Measurements from ENCODE around the gene COL8A1.

COL8A1 gene

GRCh38 chr3:99646107-99646435 lies 7.7 kb downstream of the COL8A1 start:
- ChIA-PET POLR2A (interaction anchor here (1.0 kb wide), 1 partner anchor 9 kb away, joined by 4 read pairs; no protein-coding TSS in a partner anchor), CTCF (interaction anchor here (0.7 to 0.9 kb wide), 2 partner anchors 28 to 40 kb away, joined by 3 read pairs; no protein-coding TSS in a partner anchor)
- TF ChIP-seq SP1 (IDR thresholded peaks at IDR 0.05) = no peak
- TF ChIP-seq SUZ12 (IDR thresholded peaks at IDR 0.05) = no peak
- TF ChIP-seq PKNOX1 (IDR thresholded peaks at IDR 0.05) = no peak
- TF ChIP-seq NFRKB (IDR thresholded peaks at IDR 0.05) = no peak
- no peak for TF ChIP-seq FOXK2 (IDR thresholded peaks at IDR 0.05)
- no peak for TF ChIP-seq L3MBTL2 (conservative IDR thresholded peaks at IDR 0.05)
- no peak for TF ChIP-seq TARDBP (IDR thresholded peaks at IDR 0.05)
- no peak for TF ChIP-seq ZNF384 (IDR thresholded peaks at IDR 0.05)
- no peak for TF ChIP-seq LEF1 (IDR thresholded peaks at IDR 0.05; ENCODE audit: borderline replicate concordance)
- DNase-seq (ENCODE audit: extremely low spot score) = no peak

GRCh38 chr3:99647081-99647480 lies 8.7 kb downstream of the COL8A1 start:
- POLR2A ChIA-PET = interaction anchor here (2.8 kb wide), 1 partner anchor 9 kb away, joined by 8 read pairs; the partner anchor contains the start of gene COL8A1
- CTCF ChIA-PET = interaction anchor here (2.1 kb wide), 1 partner anchor 9 kb away, joined by 8 read pairs; the partner anchor contains the start of gene COL8A1
- TF ChIP-seq ELF4 (IDR thresholded peaks at IDR 0.05) (no peak), ARNT (IDR thresholded peaks at IDR 0.05) (no peak), HDGF (IDR thresholded peaks at IDR 0.05; ENCODE audit: borderline replicate concordance) (no peak), L3MBTL2 (conservative IDR thresholded peaks at IDR 0.05) (no peak), TARDBP (IDR thresholded peaks at IDR 0.05) (no peak), FOXA1 (IDR thresholded peaks at IDR 0.05) (no peak), NFRKB (IDR thresholded peaks at IDR 0.05) (no peak), SP1 (IDR thresholded peaks at IDR 0.05) (no peak), BHLHE40 (IDR thresholded peaks at IDR 0.05; ENCODE audit: borderline replicate concordance) (no peak), FOXM1 (IDR thresholded peaks at IDR 0.05; ENCODE audit: borderline replicate concordance) (no peak), FOXK2 (IDR thresholded peaks at IDR 0.05) (no peak), LEF1 (IDR thresholded peaks at IDR 0.05; ENCODE audit: borderline replicate concordance) (no peak)
- DNase-seq (ENCODE audit: extremely low spot score) = no peak

DNA sequence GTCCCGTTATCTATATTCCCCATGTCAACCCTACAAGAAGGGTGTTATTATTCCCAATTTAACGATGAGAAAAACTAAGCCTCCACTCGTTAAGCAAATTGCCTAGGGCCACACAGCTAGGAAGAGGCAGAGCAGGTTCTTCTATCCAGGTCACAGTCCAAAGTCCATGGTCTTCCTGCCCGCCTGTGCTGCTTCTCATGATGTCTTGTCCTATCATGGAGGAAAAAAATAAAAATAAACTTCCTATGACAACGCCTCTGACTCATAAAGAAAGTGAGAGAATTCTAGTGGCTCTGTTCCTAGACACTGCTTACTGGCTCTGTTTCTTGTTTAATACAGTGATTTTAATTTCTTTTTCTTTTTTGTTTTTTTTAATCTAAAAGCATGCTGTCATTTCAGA lies 9.7 kb downstream of the COL8A1 start:
- POLR2A ChIA-PET = interaction anchor here (2.8 kb wide), 1 partner anchor 10 kb away, joined by 8 read pairs; the partner anchor contains the start of gene COL8A1
- TF ChIP-seq ELF4 (IDR thresholded peaks at IDR 0.05) (no peak), CTBP1 (IDR thresholded peaks at IDR 0.05; ENCODE audit: borderline replicate concordance) (no peak), LEF1 (IDR thresholded peaks at IDR 0.05; ENCODE audit: borderline replicate concordance) (no peak), HDGF (IDR thresholded peaks at IDR 0.05; ENCODE audit: borderline replicate concordance) (no peak), FOXM1 (IDR thresholded peaks at IDR 0.05; ENCODE audit: borderline replicate concordance) (no peak), PKNOX1 (IDR thresholded peaks at IDR 0.05) (no peak), FOXA1 (IDR thresholded peaks at IDR 0.05) (no peak), L3MBTL2 (conservative IDR thresholded peaks at IDR 0.05) (no peak), ARNT (IDR thresholded peaks at IDR 0.05) (no peak), FOXK2 (IDR thresholded peaks at IDR 0.05) (no peak), SP1 (IDR thresholded peaks at IDR 0.05) (no peak), BHLHE40 (IDR thresholded peaks at IDR 0.05; ENCODE audit: borderline replicate concordance) (no peak), TARDBP (IDR thresholded peaks at IDR 0.05) (no peak)
- CTCF ChIA-PET = interaction anchor here (0.6 to 2.1 kb wide), 3 partner anchors 10 to 133 kb away, joined by 3 to 8 read pairs (median 4); partner anchors contain the start of gene COL8A1
- DNase-seq (ENCODE audit: extremely low spot score) = no peak

DNA sequence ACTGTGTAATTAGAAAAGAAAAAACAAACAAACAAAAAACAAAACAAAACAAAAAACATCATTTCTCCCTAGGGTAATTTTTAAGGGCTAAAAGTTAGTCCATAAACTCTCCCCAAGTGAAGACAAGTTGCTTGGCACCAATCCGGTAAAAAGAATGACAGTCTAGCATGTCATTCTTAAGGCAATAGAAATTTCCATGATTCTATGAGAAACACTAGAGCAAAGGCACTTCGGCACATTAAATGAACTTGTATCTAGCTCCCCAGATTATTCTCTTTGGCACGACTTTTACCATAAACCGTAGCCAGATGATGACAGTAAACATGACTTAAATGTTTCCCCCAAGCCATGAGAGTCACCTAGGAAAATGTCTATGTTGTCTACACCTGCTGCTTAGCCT lies 10.1 kb downstream of the COL8A1 start:
- TF ChIP-seq CTBP1 (IDR thresholded peaks at IDR 0.05; ENCODE audit: borderline replicate concordance) (no peak), PKNOX1 (IDR thresholded peaks at IDR 0.05) (no peak), L3MBTL2 (conservative IDR thresholded peaks at IDR 0.05) (no peak), LEF1 (IDR thresholded peaks at IDR 0.05; ENCODE audit: borderline replicate concordance) (no peak), HDGF (IDR thresholded peaks at IDR 0.05; ENCODE audit: borderline replicate concordance) (no peak), NFRKB (IDR thresholded peaks at IDR 0.05) (no peak), FOXA1 (IDR thresholded peaks at IDR 0.05) (no peak), SUZ12 (IDR thresholded peaks at IDR 0.05) (no peak), SP1 (IDR thresholded peaks at IDR 0.05) (no peak), ELF4 (IDR thresholded peaks at IDR 0.05) (no peak), FOXM1 (IDR thresholded peaks at IDR 0.05; ENCODE audit: borderline replicate concordance) (no peak), TARDBP (IDR thresholded peaks at IDR 0.05) (no peak), ZNF384 (IDR thresholded peaks at IDR 0.05) (no peak), ARNT (IDR thresholded peaks at IDR 0.05) (no peak), BHLHE40 (IDR thresholded peaks at IDR 0.05; ENCODE audit: borderline replicate concordance) (no peak), FOXK2 (IDR thresholded peaks at IDR 0.05) (no peak)
- CTCF ChIA-PET = interaction anchor here (2.1 kb wide), 1 partner anchor 10 kb away, joined by 8 read pairs; the partner anchor contains the start of gene COL8A1
- DNase-seq (ENCODE audit: extremely low spot score) = no peak
- POLR2A ChIA-PET = interaction anchor here (2.8 kb wide), 1 partner anchor 11 kb away, joined by 8 read pairs; the partner anchor contains the start of gene COL8A1

DNA sequence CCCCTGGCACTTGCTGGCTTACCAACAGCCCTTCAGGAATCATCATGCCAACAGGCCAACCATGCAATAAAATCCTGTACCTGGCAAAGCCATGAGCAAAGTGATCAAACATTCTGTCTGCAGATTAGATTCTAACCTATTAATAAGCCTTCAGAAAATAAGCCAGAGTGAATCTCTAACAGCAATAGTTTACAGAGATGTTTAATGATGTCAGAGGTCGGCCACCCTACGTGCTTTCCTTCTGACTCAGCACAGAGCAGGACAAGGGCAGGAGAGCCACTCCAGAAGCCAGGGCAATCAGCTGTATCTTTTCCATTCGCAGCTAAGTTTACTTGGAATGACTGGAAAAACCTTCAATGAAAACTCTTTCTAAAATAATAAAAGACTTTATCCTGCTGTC lies 13.1 kb downstream of the COL8A1 start:
- no peak for DNase-seq (ENCODE audit: extremely low spot score)
- TF ChIP-seq ARNT (IDR thresholded peaks at IDR 0.05) = no peak
- ChIA-PET CTCF (interaction anchor here (0.7 kb wide), 1 partner anchor 14 kb away, joined by 3 read pairs; no protein-coding TSS in a partner anchor), POLR2A (interaction anchor here (1.1 kb wide), 1 partner anchor 14 kb away, joined by 4 read pairs; no protein-coding TSS in a partner anchor)

DNA sequence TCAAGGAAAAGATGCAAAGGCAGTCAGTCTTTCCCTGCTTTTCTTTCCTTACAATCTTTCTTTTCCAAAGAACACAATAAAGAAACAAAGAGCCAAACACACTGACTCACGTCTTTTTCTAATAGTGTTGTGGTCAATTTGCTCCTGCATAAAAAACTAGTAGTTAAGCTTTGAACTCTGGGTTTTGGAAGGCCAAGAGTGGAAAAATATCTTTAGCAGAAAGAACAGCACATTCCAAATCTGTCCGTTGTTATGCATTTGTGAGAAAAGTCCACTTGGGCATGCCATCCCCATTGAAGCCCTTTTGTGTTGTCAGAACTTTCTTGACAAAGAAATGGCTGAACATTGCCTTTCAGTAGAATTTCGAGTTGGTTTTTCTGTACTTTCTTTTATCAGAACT lies 18.2 kb downstream of the COL8A1 start:
- DNase-seq (ENCODE audit: extremely low spot score) = no peak
- ChIA-PET CTCF (interaction anchor here (0.6 kb wide), 1 partner anchor 16 kb away, joined by 3 read pairs; no protein-coding TSS in a partner anchor), POLR2A (no interaction called here)
- TF ChIP-seq NFRKB (IDR thresholded peaks at IDR 0.05) (no peak), LEF1 (IDR thresholded peaks at IDR 0.05; ENCODE audit: borderline replicate concordance) (no peak), BHLHE40 (IDR thresholded peaks at IDR 0.05; ENCODE audit: borderline replicate concordance) (no peak), ARNT (IDR thresholded peaks at IDR 0.05) (no peak), FOXM1 (IDR thresholded peaks at IDR 0.05; ENCODE audit: borderline replicate concordance) (no peak), TARDBP (IDR thresholded peaks at IDR 0.05) (no peak), ELF4 (IDR thresholded peaks at IDR 0.05) (no peak), PKNOX1 (IDR thresholded peaks at IDR 0.05) (no peak), SP1 (IDR thresholded peaks at IDR 0.05) (no peak), SUZ12 (IDR thresholded peaks at IDR 0.05) (no peak), CTBP1 (IDR thresholded peaks at IDR 0.05; ENCODE audit: borderline replicate concordance) (no peak), L3MBTL2 (conservative IDR thresholded peaks at IDR 0.05) (no peak), ZNF384 (IDR thresholded peaks at IDR 0.05) (no peak), FOXA1 (IDR thresholded peaks at IDR 0.05) (no peak), HDGF (IDR thresholded peaks at IDR 0.05; ENCODE audit: borderline replicate concordance) (no peak), FOXK2 (IDR thresholded peaks at IDR 0.05) (no peak)
